OCI-LY1 (cell line): Measurements from ENCODE around the gene TDRD10.

Experiments
- EZH2 ChIP-seq: fragments of 200-600 bp; sonication (generic), shearing (Covaris generic); IDR thresholded peaks from 2 replicates; pipeline ENCODE4 v1.8.0; 2017; ENCODE audit warnings: borderline replicate concordance, mixed run types, mild to moderate bottlenecking, antibody characterized with exemption, low read length, moderate library complexity, mixed read lengths
- TF ChIP-seq, protein P1 (sequence below): fragments of 200-600 bp; sonication (generic), shearing (Covaris generic); IDR thresholded peaks from 2 replicates; pipeline ENCODE4 v1.5.1; 2017; ENCODE audit warnings: mild to moderate bottlenecking, antibody characterized with exemption, low read length, moderate library complexity, mixed read lengths

DNA sequence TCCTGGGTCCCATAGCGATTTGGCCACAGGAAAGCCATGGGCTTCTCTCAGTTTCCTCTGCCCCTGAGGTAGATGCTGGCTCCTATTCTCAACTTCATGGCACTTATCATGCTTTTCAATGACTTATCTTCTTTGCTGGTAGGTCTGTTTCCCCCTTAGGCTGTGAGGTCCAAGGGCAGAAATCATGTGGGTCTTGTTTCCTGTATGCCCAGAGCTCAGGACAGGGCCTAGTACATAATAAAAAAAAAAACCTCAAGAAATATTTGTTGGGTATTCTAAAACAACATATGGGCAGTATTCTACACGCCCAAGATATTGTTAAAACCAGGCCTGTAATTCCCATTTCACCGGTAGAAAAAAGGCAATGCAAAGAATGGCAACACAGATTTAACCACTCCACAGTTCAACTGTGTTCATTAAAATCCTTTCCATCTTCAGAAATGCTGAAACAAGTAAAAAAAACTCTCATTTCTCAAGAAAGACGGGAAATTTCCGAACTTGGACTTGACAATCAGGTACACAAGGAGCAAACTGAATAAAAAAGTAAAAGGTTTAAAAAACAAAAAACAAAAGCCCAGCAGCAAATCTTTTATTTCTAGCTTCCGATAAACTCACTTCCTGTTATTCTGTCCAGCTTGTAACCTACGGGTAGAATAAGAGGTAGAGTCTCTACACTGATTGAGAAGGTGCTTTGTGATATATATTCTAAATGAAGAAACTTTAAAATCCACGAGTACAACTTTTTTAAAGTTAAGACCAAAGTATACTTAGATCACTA lies 6.3 kb upstream of the TDRD10 start:
- TF ChIP-seq, protein P1, sequence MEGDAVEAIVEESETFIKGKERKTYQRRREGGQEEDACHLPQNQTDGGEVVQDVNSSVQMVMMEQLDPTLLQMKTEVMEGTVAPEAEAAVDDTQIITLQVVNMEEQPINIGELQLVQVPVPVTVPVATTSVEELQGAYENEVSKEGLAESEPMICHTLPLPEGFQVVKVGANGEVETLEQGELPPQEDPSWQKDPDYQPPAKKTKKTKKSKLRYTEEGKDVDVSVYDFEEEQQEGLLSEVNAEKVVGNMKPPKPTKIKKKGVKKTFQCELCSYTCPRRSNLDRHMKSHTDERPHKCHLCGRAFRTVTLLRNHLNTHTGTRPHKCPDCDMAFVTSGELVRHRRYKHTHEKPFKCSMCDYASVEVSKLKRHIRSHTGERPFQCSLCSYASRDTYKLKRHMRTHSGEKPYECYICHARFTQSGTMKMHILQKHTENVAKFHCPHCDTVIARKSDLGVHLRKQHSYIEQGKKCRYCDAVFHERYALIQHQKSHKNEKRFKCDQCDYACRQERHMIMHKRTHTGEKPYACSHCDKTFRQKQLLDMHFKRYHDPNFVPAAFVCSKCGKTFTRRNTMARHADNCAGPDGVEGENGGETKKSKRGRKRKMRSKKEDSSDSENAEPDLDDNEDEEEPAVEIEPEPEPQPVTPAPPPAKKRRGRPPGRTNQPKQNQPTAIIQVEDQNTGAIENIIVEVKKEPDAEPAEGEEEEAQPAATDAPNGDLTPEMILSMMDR = no peak
- no peak for TF ChIP-seq EZH2
